Measurements from ENCODE around the gene SMIM33.

GRCh38 chr5:139453683-139454567 lies 16.9 kb upstream of the SMIM33 start:
- TF ChIP-seq POLR2A (IDR thresholded peaks at IDR 0.05) (no peak), CTCF (IDR thresholded peaks at IDR 0.05) (no peak)
